HG03457 (cell line): Measurements from ENCODE around the gene TERF2IP.
A peak's percentile ranks its signal among the peaks of the same experiment; 100 is the strongest.

Experiments used
- ATAC-seq: cut with Tn5 transposase; IDR thresholded peaks from one replicate; pipeline ENCODE4 v1.9.1; 2021; ENCODE audit warnings: moderate number of reproducible peaks; ENCODE audit not compliant: unreplicated experiment

Gene TERF2IP, protein sequence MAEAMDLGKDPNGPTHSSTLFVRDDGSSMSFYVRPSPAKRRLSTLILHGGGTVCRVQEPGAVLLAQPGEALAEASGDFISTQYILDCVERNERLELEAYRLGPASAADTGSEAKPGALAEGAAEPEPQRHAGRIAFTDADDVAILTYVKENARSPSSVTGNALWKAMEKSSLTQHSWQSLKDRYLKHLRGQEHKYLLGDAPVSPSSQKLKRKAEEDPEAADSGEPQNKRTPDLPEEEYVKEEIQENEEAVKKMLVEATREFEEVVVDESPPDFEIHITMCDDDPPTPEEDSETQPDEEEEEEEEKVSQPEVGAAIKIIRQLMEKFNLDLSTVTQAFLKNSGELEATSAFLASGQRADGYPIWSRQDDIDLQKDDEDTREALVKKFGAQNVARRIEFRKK

DNA sequence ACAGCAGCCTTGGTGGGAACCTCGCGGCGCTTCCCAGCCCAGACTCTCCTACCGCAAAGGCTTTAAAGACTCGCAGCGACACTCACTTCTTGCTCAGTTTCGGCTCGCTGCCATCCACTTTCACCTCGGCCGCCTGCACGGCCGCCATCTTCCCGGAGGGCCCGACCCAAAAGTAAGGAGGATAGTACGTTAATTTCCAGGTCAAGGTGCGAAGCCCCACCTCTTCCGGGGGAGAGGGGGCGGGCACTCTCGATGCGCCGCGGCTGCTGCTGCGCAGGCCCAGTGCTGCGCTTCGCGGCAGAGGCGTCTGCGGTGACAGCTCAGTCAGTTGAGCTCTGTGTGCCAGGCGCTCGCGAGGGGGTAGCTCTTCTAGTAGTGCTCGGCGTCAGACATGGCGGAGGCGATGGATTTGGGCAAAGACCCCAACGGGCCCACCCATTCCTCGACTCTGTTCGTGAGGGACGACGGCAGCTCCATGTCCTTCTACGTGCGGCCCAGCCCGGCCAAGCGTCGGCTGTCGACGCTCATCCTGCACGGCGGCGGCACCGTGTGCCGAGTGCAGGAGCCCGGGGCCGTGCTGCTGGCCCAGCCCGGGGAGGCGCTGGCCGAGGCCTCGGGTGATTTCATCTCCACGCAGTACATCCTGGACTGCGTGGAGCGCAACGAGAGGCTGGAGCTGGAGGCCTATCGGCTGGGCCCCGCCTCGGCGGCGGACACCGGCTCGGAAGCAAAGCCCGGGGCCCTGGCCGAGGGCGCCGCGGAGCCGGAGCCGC is at the start of gene TERF2IP, which contains the start of gene KARS1:
TSS of gene TERF2IP (plus strand) at position 282 of the 773 bp plus-strand sequence. CDS start at position 392, 110 bp downstream.
TSS of gene KARS1 (minus strand) at position 174 of the 773 bp plus-strand sequence. CDS start at position 148, 26 bp downstream.
- ATAC-seq: peak; percentile 83

DNA sequence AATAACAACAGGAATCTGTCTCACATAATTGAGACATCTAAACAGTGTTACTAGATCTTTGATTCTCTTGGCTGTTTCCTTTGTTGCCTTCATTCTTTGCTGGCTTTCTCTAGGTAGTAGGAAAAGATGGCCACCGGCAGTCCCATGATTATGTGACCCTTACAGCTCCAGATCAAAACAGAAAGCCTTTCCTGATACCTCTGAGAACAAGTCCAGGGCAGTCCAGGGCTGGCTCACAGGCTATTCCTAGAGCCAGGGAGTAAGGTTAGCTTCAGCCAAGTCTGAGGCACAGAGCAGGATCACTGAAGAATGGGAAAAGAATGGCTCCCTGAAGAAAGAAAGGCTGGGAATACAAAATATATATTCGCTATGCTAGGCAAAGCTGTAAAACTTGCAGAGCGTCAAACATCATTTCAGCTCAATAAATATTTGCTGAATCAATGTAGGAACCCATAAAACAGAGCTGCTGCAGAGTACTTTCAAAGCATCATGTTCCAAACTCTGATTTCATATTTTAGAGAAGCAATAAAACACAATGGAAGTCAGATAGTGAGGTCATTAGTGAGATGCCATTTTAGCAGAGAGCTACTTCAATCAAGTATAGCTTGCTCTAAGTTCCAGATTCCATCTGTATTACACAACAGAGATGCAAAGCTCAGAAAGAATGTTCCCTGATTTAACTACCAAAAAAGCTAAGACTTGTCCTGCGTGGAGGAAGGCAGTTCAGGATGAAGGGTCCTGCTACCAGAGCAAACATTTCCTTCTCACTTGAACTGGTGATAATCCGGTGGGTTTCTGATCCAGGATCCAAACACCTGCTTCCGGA is 47.9 kb upstream of the TERF2IP start:
- no peak for ATAC-seq

DNA sequence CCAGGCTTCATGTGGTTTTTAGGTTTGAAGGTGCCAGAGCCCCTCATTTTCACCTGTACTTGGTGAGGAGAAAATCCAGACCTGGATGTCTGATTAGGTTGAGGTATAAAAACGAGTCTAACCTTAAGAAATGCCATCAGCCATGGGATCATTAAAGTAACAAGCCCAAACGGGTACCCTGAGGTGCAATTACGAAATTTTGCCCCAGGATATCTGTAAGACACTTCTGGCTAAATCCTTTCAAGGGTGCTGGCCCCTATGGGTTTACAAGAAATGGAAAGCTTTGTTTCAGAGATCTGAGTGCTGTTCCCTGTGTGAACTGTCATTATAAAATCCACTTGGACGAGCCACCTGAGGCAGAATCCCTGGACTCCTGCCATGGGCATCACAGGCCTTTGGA is 44.3 kb upstream of the TERF2IP start:
- no peak for ATAC-seq

GRCh38 chr16:75606507-75606906 is 41.1 kb upstream of the TERF2IP start:
- ATAC-seq: no peak

GRCh38 chr16:75614066-75614897 is 33.3 kb upstream of the TERF2IP start:
- no peak for ATAC-seq

DNA sequence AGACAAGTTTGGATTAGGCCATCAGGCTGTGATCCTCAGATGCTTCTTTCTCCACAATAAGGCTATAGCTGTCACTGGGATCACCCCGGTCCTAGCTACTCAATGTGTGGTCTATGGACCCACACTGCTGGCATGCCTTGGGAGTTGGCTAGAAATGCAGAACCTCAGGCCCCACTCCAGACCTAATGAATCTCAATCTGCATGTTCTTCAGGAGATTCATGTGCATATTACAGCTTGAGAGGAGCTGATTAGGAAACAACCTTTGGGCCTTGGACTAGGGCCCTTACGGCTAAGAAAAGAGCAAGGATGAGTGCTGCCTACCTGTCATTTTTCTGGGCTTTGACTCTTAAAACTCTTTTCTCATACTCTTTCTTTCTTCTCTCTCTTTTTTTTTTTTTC is 32.0 kb upstream of the TERF2IP start:
- ATAC-seq: no peak

- ATAC-seq: no peak
Observed at GRCh38 chr16:75616521-75617010, 31.0 kb upstream of the TERF2IP start.

- no peak for ATAC-seq
Observed at GRCh38 chr16:75617121-75617520, 30.5 kb upstream of the TERF2IP start.

- ATAC-seq: no peak
Observed at GRCh38 chr16:75618780-75619179, 28.8 kb upstream of the TERF2IP start.

GRCh38 chr16:75620326-75621169 is 27.0 kb upstream of the TERF2IP start:
- no peak for ATAC-seq

DNA sequence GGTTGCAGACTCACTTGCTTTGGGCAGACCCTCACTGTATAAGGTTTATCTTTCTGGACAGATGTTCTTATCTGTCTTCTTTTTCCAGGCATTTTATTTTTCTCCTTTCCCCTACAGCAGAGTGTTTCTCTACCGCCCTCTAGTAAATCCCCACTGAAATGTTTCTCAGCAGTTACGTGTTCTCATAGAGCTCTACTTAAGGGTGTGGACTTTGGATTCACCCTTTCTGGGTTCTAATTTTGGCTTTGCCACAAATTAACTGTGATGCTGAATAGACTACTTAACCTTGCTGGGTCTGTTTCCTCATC is 26.4 kb upstream of the TERF2IP start:
- no peak for ATAC-seq

DNA sequence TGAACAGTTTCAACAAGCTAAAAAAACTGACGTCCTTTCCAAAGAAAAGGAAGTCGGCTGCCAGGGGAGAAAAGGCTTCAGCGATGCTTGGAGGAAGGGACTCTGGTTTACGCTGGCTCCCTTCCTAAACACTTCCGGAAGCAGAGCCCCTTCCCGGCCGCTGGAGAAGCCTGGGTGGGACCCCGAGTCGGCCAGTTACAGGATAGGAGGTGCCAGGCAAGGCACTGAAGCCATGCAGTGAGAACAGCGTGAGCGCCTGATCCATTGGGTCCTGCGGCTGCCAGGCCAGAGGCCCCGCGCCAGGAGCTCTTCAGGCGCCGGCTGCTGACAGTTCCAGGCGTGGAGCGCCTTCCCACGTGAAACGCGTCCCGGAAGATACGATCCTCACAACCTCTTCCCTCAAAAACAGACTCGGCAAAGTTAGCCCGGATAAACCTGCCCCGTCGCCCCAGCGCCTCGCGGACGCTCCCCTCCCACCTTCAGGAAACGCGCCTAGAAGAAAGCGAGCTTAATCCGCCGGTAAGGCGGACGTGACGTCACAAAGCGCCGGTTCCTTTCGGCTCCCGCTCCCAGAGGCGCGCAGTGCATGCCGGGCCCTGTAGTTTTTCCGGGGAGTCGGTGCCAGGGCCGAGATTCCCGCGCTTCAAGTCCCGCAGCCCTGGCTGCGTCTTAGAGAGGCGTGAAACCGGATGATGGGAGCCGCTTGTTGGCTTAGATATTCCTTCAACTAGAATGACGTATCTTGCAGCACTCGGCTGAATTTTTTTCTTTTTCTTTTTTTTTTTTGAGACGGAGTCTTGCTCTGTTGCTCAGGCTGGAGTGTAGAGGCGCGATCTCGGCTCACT is 24.6 kb upstream of the TERF2IP start, which contains the start of gene ADAT1:
TSS of gene ADAT1 (minus strand) at position 521 of the 845 bp plus-strand sequence. CDS start 2,482 bp downstream, outside the sequence.
- ATAC-seq: peak; percentile 95

GRCh38 chr16:75624921-75625334 is 22.6 kb upstream of the TERF2IP start:
- ATAC-seq: no peak

DNA sequence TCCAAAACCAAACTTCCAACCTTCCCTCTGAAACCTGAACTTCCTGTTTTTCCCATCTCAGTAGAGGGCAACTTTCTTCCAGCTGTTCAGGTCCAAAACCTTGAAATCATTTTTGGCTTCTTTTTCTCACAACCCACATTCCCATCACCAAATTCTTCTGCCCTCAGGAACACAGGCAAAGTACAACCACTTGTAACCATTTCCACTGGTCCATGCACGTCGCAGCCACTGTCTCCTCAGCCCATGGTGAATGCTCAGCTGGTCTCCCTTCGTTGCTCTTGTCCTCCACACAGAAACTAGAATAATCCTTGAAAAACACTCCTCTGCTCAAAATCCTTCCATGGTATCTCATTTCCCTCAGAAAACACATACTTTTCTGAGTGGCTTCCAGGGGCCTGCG is 20.8 kb upstream of the TERF2IP start:
- no peak for ATAC-seq

DNA sequence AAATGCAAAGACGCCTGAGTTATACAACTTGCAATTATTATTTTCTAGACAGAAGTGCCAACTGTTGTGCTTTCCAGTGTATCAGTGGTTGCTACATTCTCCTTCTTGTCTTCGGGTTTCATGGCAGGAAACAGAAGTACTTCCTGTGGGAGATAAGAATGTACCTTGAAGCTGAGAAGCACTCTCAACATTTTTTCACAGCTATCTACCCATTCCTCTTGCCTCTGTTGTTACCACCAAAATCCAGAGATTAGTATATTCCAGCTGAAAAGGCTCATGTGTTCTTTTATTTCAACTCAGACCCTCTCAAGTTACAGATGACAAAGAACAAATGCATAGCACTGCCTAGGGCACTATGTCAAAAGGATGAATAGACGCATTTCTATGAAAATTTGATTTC is 19.7 kb upstream of the TERF2IP start:
- no peak for ATAC-seq

DNA sequence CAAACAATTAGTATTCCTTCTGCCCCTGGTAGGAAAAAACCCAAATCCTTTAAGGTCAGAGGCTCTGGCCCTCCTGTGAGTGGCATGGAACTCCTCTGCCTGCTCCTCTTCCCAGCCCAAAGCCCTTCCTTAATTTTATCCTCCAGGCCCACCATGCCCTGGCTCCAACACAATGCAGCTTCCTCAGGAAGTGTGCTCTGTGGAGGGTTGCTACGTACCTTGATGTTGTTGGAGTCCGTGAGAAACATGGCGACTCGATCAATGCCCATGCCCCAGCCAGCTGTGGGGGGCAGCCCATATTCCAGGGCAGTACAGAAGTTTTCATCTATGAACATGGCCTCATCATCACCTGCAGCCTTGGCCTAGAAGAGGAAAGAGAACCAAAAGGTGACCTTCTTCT is 19.2 kb upstream of the TERF2IP start:
- ATAC-seq: no peak

DNA sequence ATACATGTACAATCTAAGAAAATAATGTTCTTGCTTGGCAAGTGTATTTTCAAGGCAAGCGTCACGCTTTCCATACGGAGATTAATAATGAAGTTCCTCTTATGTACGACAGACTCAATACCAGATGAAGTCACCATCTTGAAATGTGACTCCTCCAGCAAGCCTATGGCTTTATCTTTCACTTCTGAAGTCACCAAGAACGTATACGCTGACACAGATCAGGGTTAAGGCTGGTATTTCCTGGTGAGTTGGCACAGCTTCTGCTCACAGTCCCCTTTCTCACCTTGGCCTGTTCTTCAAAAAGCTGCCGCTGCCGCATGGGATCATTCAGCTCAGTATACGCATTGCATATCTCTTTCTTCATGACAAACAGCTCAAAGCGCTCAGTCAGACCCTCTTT is 18.4 kb upstream of the TERF2IP start:
- no peak for ATAC-seq

DNA sequence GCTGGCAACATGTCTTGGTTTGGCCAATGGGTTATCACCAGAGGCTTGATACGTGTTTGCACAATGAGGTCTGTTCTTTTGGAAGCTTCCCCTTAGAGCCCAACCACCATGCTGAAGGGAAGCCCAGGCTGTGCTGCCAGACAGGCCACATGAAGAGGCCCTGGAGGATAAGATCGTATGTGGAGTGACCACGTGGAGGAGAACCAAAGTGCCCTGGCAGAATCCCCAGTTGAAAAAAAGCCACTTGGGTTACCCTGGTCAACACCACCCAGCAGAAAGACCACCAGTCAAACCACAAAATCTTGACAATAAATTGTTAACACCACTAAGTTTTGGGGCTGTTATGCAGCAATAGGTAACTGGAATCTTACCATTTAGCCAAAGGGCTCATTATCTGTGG is 17.5 kb upstream of the TERF2IP start:
- no peak for ATAC-seq
